Retinal pigment epithelial cell (primary cell): ENCODE results near the gene PKP4.

Experiments
- DNase-seq: peaks from one replicate; pipeline ENCODE4 v3.0.0-alpha.2; 2010; ENCODE audit warnings: low read depth
- H3K4me3 ChIP-seq: 2 replicates; pipeline ENCODE4 v1.5.1; 2011; ENCODE audit warnings: mild to moderate bottlenecking, low read length, control low read depth, moderate library complexity
- CTCF ChIP-seq: conservative IDR thresholded peaks from 2 replicates; pipeline ENCODE4 v1.5.1; 2011; ENCODE audit warnings: low read depth, low read length, control low read depth, inconsistent platforms

Gene PKP4

GRCh38 chr2:158499383-158499782 lies 42.6 kb downstream of the PKP4 start:
- TF ChIP-seq CTCF: no peak
- DNase-seq: no peak
- no peak overlapping the region for H3K4me3 ChIP-seq

- no peak for TF ChIP-seq CTCF
- H3K4me3 ChIP-seq: no peak overlapping the region
- DNase-seq: no peak
Measured at GRCh38 chr2:158500333-158500732, 43.6 kb downstream of the PKP4 start.

GRCh38 chr2:158501301-158501700 lies 44.5 kb downstream of the PKP4 start:
- no peak for TF ChIP-seq CTCF
- DNase-seq: no peak
- no peak overlapping the region for H3K4me3 ChIP-seq

GRCh38 chr2:158502974-158503373 lies 46.2 kb downstream of the PKP4 start:
- DNase-seq: peak; percentile 95
- TF ChIP-seq CTCF: no peak
- no peak overlapping the region for H3K4me3 ChIP-seq

GRCh38 chr2:158504088-158504487 lies 47.3 kb downstream of the PKP4 start:
- H3K4me3 ChIP-seq: no peak overlapping the region
- DNase-seq: no peak
- no peak for TF ChIP-seq CTCF

- no peak overlapping the region for H3K4me3 ChIP-seq
- no peak for DNase-seq
- TF ChIP-seq CTCF: no peak
Measured at GRCh38 chr2:158505448-158505934, 48.7 kb downstream of the PKP4 start.

- no peak for TF ChIP-seq CTCF
Measured at GRCh38 chr2:158507141-158507540, 50.4 kb downstream of the PKP4 start.

More at GRCh38 chr2:158507141-158507540, 50.4 kb downstream of the PKP4 start:
- DNase-seq: no peak
- no peak overlapping the region for H3K4me3 ChIP-seq
